ENCODE measurements around the gene DLG5.
A peak's percentile ranks its signal among the peaks of the same experiment; 100 is the strongest.

Gene DLG5

DNA sequence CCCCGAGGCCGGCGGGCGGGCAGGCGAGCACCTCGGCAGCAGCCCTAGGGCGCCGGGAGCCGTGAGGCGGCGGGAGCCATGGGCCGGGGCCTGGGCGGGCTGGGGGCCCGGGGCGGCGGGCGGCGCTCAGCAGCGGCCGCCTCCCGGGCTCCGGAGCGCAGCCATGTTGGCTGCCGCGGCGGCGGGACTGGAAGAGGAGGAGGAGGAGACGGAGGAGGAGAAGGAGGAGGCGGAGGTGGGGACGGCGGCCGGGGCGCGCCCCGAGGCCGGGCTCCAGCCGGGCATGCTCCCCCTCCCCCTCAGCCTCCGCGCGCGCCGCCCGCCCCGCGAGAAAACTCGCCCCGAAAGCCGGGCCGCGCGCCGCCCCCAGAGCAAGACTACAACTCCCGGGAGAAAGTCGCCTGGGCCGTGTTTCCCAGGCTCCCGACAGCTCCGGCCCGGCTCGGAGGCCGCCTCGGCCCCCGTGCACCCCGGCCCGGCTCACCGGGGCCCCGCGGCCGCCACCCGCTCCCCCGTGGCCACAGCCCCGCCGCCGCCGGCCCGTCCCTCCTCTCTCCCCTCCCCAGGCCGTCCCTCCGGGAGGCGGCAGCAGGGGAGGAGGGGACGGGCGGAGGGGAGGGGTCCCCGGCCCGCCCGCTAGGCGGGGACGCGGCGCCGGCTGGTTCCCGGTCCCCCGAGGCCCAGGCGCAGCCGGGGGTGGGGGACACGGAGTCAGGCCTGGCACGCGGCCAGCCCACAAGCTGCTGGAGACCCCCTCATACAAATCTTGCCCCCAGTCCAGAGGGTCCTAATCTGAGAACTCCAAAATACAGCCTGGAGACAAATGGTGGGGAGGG is at the start of gene DLG5:
Gene DLG5, minus strand, starts transcription at position 190 of the 836 bp plus-strand sequence. CDS start 235 bp downstream, outside the sequence.
- DNase-seq, result peak in 1 of 2 experiments; percentile 59

- no peak for DNase-seq
Measured at GRCh38 chr10:77975086-77975666, 48.6 kb upstream of the DLG5 start.

GRCh38 chr10:77974396-77975074 is 48.0 kb upstream of the DLG5 start:
- peak; percentile 15 to 47 for DNase-seq

DNA sequence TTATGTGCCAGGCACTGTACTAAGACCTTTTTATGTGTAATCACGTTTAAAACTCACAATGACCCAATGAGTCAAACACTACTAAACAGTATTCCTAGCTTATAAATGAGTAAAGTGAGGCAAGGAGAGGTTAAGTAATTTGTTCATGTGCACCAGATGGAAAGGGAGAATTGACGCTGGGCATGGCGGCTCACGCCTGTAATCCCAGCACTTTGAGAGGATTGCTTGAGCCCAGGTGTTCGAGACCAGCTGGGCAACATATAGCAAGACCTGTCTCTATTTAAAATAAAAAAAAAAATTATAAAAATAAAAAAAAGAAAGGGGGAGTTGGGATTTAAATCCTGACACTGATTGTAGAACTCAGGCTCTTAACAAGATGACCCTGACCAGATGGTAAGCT is 46.7 kb upstream of the DLG5 start:
- no peak for DNase-seq

- no peak for DNase-seq
Measured at GRCh38 chr10:77972148-77972547, 45.6 kb upstream of the DLG5 start.

DNA sequence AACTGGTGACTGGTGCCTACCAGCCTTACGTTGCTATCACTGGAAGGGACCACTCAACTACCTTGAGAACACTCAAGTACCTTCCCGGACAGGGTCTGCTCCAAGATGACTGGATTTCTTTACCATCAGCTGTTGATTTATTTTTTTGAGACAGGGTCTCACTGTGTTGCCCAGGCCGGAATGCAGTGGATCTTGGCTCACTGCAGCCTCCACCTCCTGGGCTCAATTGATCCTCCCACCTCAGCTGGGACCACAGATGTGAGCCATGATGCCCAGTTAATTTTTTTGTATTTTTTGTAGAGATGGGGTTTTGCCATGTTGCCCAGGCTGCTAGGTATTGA is 45.2 kb upstream of the DLG5 start:
- no peak for DNase-seq

DNA sequence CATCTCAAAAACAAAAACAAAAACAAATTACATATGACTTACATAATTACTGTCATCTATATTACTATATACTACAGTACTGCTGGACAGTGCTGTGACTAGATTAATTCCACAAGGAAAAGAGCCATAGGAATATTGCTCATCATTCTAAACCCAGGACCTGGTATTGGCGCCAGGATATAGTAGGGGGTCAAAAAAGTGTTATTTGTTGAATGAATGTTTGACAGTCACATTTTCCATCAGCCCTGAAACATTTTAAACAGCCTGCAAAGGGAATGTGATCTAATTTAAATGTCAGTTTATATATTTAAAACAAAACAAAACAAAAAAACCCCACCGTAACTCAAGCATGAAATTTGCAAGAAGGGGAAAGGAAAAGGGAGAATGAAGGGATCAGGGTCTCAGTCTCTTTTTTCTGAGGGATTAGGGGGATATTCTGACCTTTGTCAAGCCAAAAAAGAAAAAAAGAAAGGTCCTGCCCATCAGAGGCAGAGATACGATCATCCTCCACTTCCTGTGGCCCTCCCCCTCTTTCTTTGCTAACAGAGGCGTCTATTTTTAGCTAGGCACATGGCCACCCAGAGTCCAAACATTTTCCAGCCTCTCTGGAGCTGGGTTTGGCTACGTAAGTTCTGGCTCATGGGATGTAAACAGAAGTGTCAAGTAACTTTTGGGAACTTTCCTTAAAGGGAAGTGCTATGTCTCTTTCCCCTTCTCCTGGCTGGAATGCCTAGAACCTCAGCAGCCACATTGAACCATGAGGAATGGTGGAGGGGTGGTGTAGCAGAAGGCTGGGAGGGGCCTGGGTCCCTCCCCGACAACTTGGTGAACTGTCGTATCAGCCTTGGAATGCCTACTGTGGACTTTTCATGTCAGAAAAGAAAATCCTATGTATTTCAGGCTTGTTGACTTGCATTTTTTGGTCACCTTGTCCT is 44.6 kb upstream of the DLG5 start:
- peak in 1 of 2 experiments; percentile 23 for DNase-seq

DNA sequence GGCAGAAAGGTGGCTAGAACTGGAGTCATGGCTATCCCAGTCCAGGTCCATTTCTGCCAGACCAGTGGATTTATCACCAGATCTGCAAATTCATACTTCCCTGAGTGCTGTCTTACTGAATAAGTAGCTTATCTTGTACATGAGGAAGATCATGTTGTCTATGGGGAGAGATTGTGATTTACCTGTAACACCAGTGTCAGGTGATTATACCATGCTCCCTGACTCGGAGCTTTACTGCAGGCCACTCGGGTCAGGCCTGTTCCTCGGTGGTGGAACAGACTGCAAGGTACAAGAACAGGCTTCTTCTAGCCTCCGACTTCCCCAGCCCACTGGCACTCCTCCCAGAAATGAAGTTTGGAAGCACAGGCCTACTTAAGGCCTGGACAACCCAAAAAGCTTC is 42.6 kb upstream of the DLG5 start:
- no peak for DNase-seq

- DNase-seq, result no peak
Measured at GRCh38 chr10:77967611-77968022, 41.1 kb upstream of the DLG5 start.

- no peak for DNase-seq
Measured at GRCh38 chr10:77965294-77965693, 38.7 kb upstream of the DLG5 start.

GRCh38 chr10:77964811-77965210 is 38.3 kb upstream of the DLG5 start:
- DNase-seq, result no peak

GRCh38 chr10:77963901-77964300 is 37.3 kb upstream of the DLG5 start:
- DNase-seq, result no peak

DNA sequence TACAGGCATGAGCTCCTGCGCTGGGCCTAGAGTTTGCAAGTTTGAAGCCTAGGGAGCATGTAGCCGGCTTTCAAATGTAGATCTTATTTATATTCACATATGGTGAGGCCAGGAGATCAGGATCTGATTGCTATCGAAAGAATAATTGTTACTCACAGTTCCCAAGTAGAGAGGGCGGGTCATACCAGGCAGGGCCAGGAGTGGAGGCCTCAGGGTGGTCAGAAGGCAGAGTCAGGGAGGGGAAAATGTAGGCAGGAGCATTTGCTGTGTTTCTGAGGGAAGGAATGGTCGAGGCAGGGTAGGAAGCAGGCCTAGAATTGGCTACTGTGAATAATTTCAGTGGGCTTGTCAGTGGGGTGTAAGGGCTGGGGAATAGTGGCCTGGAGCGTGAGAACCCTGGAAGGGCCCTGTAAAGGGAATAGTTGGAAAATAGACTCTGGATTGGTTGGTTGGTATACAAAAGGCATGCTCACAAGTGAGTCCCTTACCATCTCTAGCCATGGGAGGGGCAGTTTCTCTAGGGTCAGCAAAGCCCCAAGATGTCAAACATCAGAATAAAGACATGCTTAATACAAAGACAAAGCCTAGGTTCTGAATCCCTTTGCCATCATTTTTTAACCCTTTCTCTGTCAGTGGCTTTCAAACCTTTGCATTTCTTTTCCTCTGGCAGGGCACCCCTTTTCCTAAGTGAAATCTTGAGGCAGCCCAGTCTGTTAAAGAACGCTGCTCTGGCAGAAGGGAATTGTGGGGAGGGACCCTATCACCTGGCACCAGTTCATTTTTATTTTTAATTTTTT is 36.0 kb upstream of the DLG5 start:
- DNase-seq, result no peak

DNA sequence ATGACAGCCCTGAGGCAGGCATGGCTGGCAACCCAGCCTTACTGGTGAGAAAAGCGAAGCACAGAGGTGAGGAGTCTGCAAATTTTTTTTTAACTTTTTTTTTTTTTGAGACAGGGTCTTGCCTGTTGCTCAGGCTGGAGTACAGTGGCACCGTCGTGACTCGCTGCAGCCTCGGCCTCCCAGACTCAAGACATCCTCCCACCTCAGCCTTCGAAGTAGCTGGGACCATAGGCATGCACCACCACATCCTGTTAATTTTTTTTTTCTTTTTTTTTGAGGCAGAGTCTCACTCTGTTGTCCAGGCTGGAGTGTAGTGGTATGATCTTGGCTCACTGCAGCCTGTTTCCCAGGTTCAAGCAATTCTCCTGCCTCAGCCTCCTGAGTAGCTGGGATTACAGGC is 35.1 kb upstream of the DLG5 start:
- DNase-seq, result no peak

- no peak for DNase-seq
Measured at GRCh38 chr10:77960829-77961329, 34.3 kb upstream of the DLG5 start.

DNA sequence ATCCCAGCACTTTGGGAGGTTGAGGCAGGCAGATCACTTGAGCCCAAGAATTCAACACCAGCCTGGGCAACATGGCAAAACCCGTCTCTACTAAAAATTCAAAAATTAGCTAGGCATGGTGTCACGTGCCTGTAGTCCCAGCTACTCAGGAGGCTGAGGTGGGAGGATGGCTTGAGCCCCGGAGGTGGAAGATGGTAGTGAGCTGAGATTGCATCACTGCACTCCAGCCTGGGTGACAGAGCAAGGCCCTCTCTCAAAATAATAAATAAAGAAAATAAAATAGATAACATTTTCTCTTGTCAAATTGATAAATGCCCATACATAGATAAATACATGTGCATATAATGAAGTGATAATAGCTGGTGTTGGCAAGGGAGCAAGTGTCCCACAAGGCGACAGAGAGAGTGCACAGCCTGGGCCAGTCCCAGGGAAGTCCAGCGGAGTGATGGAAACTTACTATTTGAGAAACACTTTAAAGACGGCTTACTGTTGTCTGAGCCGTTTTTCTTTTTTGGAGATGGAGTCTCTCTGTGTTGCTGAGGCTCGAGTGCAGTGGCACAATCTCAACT is 33.4 kb upstream of the DLG5 start:
- DNase-seq, result no peak

DNA sequence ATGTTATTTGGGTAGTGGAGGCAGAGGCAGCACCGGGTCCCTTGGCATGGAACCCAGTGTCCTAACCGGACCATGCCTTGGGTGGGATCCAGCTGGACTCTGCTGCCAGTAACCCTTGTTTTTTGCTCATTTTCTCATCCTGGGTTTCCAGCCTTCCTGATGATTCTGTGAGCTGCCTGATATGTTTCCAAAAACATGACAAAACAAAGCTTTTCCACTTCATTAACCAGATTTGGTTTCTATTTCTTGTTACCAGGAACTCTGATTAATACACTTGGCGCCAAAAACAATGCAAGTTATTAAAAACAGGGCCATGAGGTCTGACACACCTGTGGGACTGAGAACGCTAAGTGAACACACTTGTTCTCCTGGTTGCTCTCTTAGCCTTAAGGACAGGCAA is 32.8 kb upstream of the DLG5 start:
- no peak for DNase-seq

- no peak for DNase-seq
Measured at GRCh38 chr10:77955136-77955535, 28.6 kb upstream of the DLG5 start.

DNA sequence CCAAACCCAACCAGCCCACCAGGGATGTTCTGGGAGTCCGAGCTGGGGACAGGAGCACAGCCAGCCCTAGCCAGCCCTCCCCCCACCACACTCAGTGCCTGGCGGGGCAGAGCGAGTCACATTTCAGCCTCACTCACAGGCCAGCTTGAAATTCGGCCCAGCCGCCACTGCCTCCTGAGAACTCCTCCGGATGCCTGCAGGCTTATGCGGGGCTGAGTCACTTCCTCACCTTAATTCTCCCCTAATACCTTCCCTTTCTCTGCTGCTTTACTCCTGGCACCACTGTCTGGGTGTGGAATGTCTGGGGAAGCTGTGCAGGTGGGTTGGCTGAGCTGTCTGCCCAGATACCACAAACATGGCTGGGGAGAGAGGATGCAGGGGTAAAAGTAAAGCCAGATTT is 22.6 kb upstream of the DLG5 start:
- no peak for DNase-seq

GRCh38 chr10:77946084-77946483 is 19.5 kb upstream of the DLG5 start:
- DNase-seq, result no peak

DNA sequence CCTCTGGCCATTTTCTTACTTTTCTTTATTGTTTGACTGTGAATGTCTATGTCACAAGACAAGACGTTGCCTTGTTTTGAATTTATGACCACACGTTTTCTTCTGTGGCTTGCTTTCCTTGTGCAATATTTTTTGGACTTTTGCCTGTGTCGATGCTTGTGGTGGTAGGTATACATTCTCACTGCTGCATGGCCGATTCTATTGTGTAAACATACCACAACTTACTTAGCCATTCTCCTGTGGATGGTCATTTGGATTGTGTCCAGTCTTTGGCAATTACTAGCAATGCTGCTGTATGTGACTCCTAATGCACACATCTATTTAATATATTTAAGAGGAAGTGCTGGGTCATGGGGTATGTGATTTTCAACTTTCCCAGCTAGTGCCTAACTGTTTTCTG is 18.0 kb upstream of the DLG5 start:
- DNase-seq, result no peak

Data from NCI-H526 (cell line).